Nephron (organoid): ENCODE results near the gene NEIL1.
A peak's percentile ranks its signal among the peaks of the same experiment; 100 is the strongest.
"Not testable (repeated sequence)": the region's sequence is repeated elsewhere in the genome, so short reads cannot be mapped to it uniquely, and the experiment has no call there.

Experiments used
- H3K27ac Mint-ChIP-seq, 3 experiments: 2 replicates each; pipeline ENCODE4 v1.8.0; 2020; ENCODE audit warnings: mixed read lengths in 3 of 3, mild to moderate bottlenecking in 2 of 3, moderate library complexity in 1 of 3
- H3K27me3 Mint-ChIP-seq: 2 replicates; pipeline ENCODE4 v1.8.0; 2021; ENCODE audit warnings: low read depth, mild to moderate bottlenecking, moderate library complexity, mixed read lengths
- H3K36me3 Mint-ChIP-seq: 2 replicates; pipeline ENCODE4 v1.8.0; 2020; ENCODE audit warnings: low read depth, mixed read lengths
- H3K4me1 Mint-ChIP-seq: 2 replicates; pipeline ENCODE4 v1.8.0; 2020; ENCODE audit warnings: mixed read lengths
- H3K4me3 Mint-ChIP-seq, 3 experiments: 2 replicates each; pipeline ENCODE4 v1.8.0; 2020; ENCODE audit warnings: mild to moderate bottlenecking in 3 of 3, mixed read lengths in 3 of 3, moderate library complexity in 2 of 3
- H3K9me3 Mint-ChIP-seq: 2 replicates; pipeline ENCODE4 v1.8.0; 2020; ENCODE audit warnings: mixed read lengths
- TF ChIP-seq, protein P1 (sequence below), 3 experiments: fragments of 200-600 bp; sonication (generic); IDR thresholded peaks; one replicate each; pipeline ENCODE4 v1.5.0; 2021; ENCODE audit warnings: antibody characterized with exemption in 3 of 3; ENCODE audit not compliant: unreplicated experiment in 3 of 3

The NEIL1 gene

DNA sequence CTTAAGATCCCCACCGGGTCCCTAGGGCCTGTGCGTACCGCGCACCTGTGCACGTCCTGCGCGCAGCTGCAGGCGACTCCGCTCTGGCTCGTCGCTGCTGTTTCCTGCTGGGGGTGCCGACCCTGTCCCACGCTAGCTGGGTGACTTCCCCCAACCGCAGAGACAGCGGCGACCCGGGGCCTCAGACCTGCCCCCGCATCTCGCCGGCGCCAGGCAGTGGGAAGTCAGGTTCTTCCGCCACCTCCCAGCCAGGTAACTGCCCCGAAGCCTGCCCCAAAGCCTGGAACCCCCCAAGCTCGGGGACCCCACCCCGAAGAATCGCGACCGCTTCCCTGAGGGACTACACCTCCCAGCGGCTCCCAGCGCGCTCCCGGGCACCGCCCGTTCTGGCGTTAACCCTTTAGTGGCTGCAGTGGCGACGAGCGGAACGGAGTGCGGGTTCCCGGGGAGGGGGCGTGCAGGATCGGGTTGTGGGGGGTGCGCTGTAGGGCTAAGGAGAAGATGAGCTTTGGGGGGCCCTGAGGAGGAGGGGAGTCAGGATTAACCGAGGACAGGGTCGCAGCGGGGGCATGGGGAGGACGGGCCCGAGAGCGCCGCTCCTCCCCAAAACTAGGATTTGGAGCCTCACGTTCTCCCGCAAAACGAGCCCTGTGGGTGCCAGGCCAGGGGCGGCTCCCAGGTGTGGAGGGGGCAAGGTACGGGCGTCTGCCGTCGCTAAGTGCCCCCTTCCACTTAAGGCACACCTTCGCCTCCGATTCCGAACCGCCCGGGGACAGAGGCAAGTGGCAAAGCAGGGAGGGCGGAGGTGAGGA, 589 bp downstream of the NEIL1 start:
- Mint-ChIP-seq H3K36me3 (no peaks in the 10 kb centered on the region), H3K4me3 (peak overlapping the region; percentile 94 to 98 (median 96)), H3K9me3 (no peaks in the 10 kb centered on the region), H3K4me1 (no peaks in the 10 kb centered on the region), H3K27ac (peak overlapping the region in 2 of 3 experiments; percentile 19 to 37), H3K27me3 (peaks cover 21% of the 10 kb centered on the region)
- TF ChIP-seq, protein P1, sequence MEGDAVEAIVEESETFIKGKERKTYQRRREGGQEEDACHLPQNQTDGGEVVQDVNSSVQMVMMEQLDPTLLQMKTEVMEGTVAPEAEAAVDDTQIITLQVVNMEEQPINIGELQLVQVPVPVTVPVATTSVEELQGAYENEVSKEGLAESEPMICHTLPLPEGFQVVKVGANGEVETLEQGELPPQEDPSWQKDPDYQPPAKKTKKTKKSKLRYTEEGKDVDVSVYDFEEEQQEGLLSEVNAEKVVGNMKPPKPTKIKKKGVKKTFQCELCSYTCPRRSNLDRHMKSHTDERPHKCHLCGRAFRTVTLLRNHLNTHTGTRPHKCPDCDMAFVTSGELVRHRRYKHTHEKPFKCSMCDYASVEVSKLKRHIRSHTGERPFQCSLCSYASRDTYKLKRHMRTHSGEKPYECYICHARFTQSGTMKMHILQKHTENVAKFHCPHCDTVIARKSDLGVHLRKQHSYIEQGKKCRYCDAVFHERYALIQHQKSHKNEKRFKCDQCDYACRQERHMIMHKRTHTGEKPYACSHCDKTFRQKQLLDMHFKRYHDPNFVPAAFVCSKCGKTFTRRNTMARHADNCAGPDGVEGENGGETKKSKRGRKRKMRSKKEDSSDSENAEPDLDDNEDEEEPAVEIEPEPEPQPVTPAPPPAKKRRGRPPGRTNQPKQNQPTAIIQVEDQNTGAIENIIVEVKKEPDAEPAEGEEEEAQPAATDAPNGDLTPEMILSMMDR (IDR thresholded peaks at IDR 0.05; ENCODE audit: unreplicated experiment in 3 of 3), result no peak

DNA sequence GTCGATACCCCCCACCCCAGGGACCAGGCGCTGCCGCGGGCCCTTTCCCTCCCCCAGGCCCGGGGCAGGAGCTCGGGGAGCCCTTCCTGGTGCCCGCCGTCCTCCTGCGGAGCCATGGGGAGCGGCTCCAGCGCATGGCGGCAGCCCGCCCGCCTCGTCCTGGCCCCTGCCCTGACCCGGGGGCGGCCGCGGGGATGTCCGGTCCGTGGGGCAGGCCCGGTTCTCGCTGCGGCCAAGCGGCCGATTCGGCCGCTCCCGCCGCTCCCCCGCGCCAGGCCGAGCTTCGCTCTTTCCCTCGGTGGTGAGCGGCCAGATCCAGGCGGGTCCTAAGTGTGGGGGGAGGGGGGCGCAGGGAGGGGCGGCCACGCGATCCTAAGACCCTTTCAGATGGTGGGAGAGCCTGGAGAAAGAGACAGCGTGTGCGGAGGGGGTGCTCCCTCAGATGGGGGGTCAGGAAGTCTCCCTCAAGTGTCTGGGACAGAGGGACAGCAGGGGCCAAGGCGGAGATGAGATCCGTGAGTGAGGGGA, 1.3 kb downstream of the NEIL1 start:
- Mint-ChIP-seq H3K36me3 (no peaks in the 10 kb centered on the region), H3K9me3 (no peaks in the 10 kb centered on the region), H3K27ac (peak overlapping the region in 2 of 3 experiments; percentile 13 to 69), H3K4me1 (no peaks in the 10 kb centered on the region), H3K27me3 (peaks cover 21% of the 10 kb centered on the region), H3K4me3 (peak overlapping the region; percentile 94 to 98 (median 96))
- TF ChIP-seq, protein P1 (IDR thresholded peaks at IDR 0.05; ENCODE audit: unreplicated experiment in 3 of 3), result no peak

- peaks cover 21% of the 10 kb centered on the region for H3K27me3 Mint-ChIP-seq
- H3K4me1 Mint-ChIP-seq, result no peaks in the 10 kb centered on the region
- no peaks in the 10 kb centered on the region for H3K9me3 Mint-ChIP-seq
- peak overlapping the region in 2 of 3 experiments; percentile 13 to 69 for H3K27ac Mint-ChIP-seq
- TF ChIP-seq, protein P1 (IDR thresholded peaks at IDR 0.05; ENCODE audit: unreplicated experiment in 3 of 3), result no peak
- peak overlapping the region; percentile 86 to 92 (median 92) for H3K4me3 Mint-ChIP-seq
- H3K36me3 Mint-ChIP-seq, result no peaks in the 10 kb centered on the region
Measured at GRCh38 chr15:75348562-75349350, 1.9 kb downstream of the NEIL1 start.

- Mint-ChIP-seq H3K4me3 (peak overlapping the region; percentile 86 to 92 (median 92)), H3K27me3 (peaks cover 21% of the 10 kb centered on the region)
- not testable (repeated sequence) for H3K27ac Mint-ChIP-seq, H3K9me3 Mint-ChIP-seq, H3K4me1 Mint-ChIP-seq, H3K36me3 Mint-ChIP-seq
Measured at GRCh38 chr15:75349351-75349669, 2.5 kb downstream of the NEIL1 start.

- no peaks in the 10 kb centered on the region for H3K9me3 Mint-ChIP-seq
- H3K36me3 Mint-ChIP-seq, result peaks cover 5% of the 10 kb centered on the region
- H3K27ac Mint-ChIP-seq, result no peak overlapping the region
- TF ChIP-seq, protein P1 (IDR thresholded peaks at IDR 0.05; ENCODE audit: unreplicated experiment in 3 of 3), result no peak
- peak overlapping the region; percentile 60 to 82 (median 68) for H3K4me3 Mint-ChIP-seq
- no peaks in the 10 kb centered on the region for H3K4me1 Mint-ChIP-seq
- H3K27me3 Mint-ChIP-seq, result peaks cover 21% of the 10 kb centered on the region
Measured at GRCh38 chr15:75349851-75350588, 3.2 kb downstream of the NEIL1 start.
